HG03139 (cell line): ENCODE data around the gene LRIG2.
"Not testable (repeated sequence)": the region's sequence is repeated elsewhere in the genome, so short reads cannot be mapped to it uniquely, and the experiment has no call there.

Experiments used
- ATAC-seq: cut with Tn5 transposase; IDR thresholded peaks from one replicate; pipeline ENCODE4 v1.9.1; 2021; ENCODE audit not compliant: unreplicated experiment

Gene LRIG2

GRCh38 chr1:113158743-113159142 is 85.7 kb downstream of the LRIG2 start:
- not testable (repeated sequence) for ATAC-seq

DNA sequence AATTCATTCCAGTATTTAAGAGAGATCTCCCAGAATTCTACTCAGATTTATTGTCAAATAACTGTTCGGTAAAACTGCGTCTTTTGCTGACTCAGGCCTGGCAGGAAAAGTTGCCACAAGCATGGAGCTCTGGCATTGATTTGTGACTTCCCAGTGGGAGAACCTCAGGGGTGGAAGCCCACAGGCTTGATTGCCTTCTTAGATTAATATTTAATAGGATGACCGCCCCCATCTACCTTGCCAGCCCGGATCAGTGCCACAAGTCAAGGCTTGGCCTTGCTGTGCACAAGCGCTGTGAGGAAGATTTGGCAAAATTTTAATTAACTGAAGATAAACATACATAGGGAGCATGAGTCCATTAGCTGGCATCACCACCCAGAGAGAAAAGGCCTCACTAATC is 93.5 kb downstream of the LRIG2 start:
- no peak for ATAC-seq

GRCh38 chr1:113168946-113169345 is 95.9 kb downstream of the LRIG2 start:
- ATAC-seq, result no peak

DNA sequence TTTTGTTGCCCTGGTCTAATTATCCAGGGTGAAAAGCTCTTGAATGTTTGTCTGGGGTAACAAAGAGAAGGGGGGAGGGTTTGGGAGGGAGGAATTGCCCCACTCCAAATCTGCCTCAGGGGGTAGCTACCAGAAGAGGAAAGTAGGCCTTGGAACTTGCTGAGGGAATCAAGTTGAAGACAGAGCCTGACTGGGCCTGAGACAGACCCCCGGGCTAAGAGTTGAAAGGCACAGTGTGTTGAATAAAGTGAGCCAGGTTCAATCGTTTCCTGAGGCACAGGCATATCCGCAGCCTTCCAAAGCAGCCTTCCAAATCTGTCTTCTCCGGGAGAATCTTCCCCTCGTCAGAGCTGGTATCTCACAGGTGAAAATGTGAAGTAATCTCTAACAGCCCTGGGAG is 96.6 kb downstream of the LRIG2 start:
- ATAC-seq, result no peak

DNA sequence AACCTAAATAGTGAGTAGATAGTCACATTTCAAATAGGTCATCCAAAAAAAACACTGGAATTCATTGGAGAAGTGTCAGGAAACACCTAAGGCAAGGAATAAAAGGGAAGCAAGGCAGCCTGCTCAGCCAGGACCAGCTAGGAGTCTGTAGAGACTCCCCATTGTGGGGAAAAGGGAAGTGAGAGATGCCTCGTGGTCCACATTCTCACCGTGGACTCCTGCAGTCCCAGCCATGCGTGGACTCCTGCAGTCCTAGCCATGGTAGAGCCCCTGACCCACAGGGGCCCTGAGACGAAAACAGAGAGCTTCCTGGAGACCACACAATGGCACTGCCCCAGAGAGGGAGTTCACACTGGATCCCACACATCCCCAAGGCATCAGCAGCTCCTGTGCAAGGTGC is 97.5 kb downstream of the LRIG2 start:
- ATAC-seq, result no peak

- ATAC-seq, result no peak
These were observed 105.1 kb downstream of the LRIG2 start for GRCh38 chr1:113178106-113178505.

DNA sequence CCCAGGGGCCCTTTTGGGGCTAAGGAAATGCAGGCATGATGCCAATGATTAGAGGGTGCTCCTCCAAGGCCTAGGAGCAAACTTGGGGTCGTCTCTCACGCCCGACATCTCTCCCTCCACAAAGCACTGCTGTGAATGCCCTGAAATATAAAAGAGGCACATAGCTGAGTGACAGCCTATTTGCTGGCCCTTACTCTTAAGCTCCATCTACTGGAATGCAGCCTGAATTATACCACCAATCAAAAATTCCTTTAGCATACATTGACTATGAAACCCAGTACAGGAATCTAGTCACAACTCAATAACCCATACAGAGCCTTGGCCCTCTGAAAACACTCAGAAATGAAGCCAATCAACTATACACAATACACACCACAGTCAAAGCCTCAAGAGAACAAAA is 105.5 kb downstream of the LRIG2 start:
- ATAC-seq, result no peak
